ENCODE results near the gene RABGAP1L.

GRCh38 chr1:174696026-174696821 lies 536.9 kb downstream of the RABGAP1L start:
- no peak for TF ChIP-seq CHD2 (IDR thresholded peaks at IDR 0.05; ENCODE audit: low read length)
- TF ChIP-seq POLR2A (IDR thresholded peaks at IDR 0.05; ENCODE audit: control extremely low read depth in 1 of 2, low read depth in 2 of 2, low read length in 2 of 2) = no peak
- TF ChIP-seq SP1 (IDR thresholded peaks at IDR 0.05; ENCODE audit: low read depth, low read length) = no peak
- TF ChIP-seq TEAD4 (IDR thresholded peaks at IDR 0.05; ENCODE audit: low read depth, low read length) = no peak
- no peak for TF ChIP-seq TCF12 (IDR thresholded peaks at IDR 0.05; ENCODE audit: low read depth, low read length)
- TF ChIP-seq CTCF (IDR thresholded peaks at IDR 0.05; ENCODE audit: control extremely low read depth in 1 of 3, insufficient read depth in 1 of 3, low read depth in 1 of 3, low read length in 3 of 3) = no peak
- TF ChIP-seq MAX (IDR thresholded peaks at IDR 0.05) = no peak
- no peak for TF ChIP-seq RFX5 (IDR thresholded peaks at IDR 0.05; ENCODE audit: borderline replicate concordance, low read depth, low read length)
- TF ChIP-seq NRF1 (IDR thresholded peaks at IDR 0.05; ENCODE audit: low read depth, low read length) = no peak
- TF ChIP-seq JUN (IDR thresholded peaks at IDR 0.05; ENCODE audit: low read depth, low read length) = no peak
- no peak for TF ChIP-seq ZNF274 (IDR thresholded peaks at IDR 0.05; ENCODE audit: borderline replicate concordance, extremely low read depth, low read length)
- no peak for TF ChIP-seq POLR2AphosphoS5 (IDR thresholded peaks at IDR 0.05; ENCODE audit: low read depth, low read length)

Measured in H1 (cell line).